ENCODE measurements around the gene STARD5. TPM values are rescaled to one million over a fixed set of nuclear protein-coding genes. Genes with fewer than 3 reads are reported as not detected.

Gene STARD5
- total and polyA plus RNA-seq, 2 of the 4 experiments (the other 2 are of a cell fraction) = 5.0 to 22.8 TPM

- no CpG with 5 or more reads among the region's 6 CpGs for WGBS, 2 experiments (ENCODE audit: extremely low coverage in 2 of 2, insufficient read length in 1 of 2)
- no peaks in the 10 kb centered on the region for H3K27me3 ChIP-seq (ENCODE audit: control insufficient read depth, insufficient read depth, low read length)
- H3K9me3 ChIP-seq (ENCODE audit: control insufficient read depth, insufficient read depth, low read length) = no peaks in the 10 kb centered on the region
- H2AFZ ChIP-seq (replicated peaks; ENCODE audit: low read length, poor library complexity) = no peak overlapping the region
- H3K36me3 ChIP-seq (ENCODE audit: control insufficient read depth, insufficient read depth, low read length) = peaks cover 30% of the 10 kb centered on the region; the same call in 1 of the 2 replicates
- no peak overlapping the region for H3K18ac ChIP-seq (ENCODE audit: low read depth, low read length)
- no TSS peak for BruUV-seq (replicated peaks)
- DNase-seq (no peak), ATAC-seq (ENCODE audit: low read depth) (no peak)
- no peak overlapping the region for H3K23ac ChIP-seq (ENCODE audit: low read depth, low read length)
- H3K56ac ChIP-seq (ENCODE audit: extremely low read depth, insufficient read depth, low read length) = no peak overlapping the region
- H2AK9ac ChIP-seq (replicated peaks; ENCODE audit: low read depth, low read length, poor library complexity) = no peak overlapping the region
- H4K5ac ChIP-seq (ENCODE audit: low read depth, low read length) = no peak overlapping the region
- H2BK5ac ChIP-seq (ENCODE audit: low read depth, low read length, poor library complexity, severe bottlenecking) = no peak overlapping the region
- TF ChIP-seq POLR2A (IDR thresholded peaks at IDR 0.05; ENCODE audit: low read depth, low read length) (no peak), MAZ (IDR thresholded peaks at IDR 0.05; ENCODE audit: borderline replicate concordance, low read depth, low read length) (no peak), RFX5 (IDR thresholded peaks at IDR 0.05; ENCODE audit: low read depth, low read length) (no peak), RAD21 (IDR thresholded peaks at IDR 0.05; ENCODE audit: low read length) (no peak), CHD1 (IDR thresholded peaks at IDR 0.05; ENCODE audit: low read depth, low read length) (no peak), NFE2L2 (IDR thresholded peaks at IDR 0.05; ENCODE audit: low read depth, low read length) (no peak), MAFK (IDR thresholded peaks at IDR 0.05; ENCODE audit: low read depth, low read length) (no peak), FOS (IDR thresholded peaks at IDR 0.05; ENCODE audit: low read depth, low read length) (no peak), SMC3 (IDR thresholded peaks at IDR 0.05; ENCODE audit: low read depth, low read length) (no peak), RCOR1 (IDR thresholded peaks at IDR 0.05; ENCODE audit: insufficient replicate concordance, low read length) (no peak), USF2 (IDR thresholded peaks at IDR 0.05; ENCODE audit: low read depth, low read length) (no peak), BHLHE40 (IDR thresholded peaks at IDR 0.05; ENCODE audit: low read depth, low read length) (no peak), ELK1 (IDR thresholded peaks at IDR 0.05; ENCODE audit: borderline replicate concordance, low read depth, low read length) (no peak), MXI1 (IDR thresholded peaks at IDR 0.05; ENCODE audit: borderline replicate concordance, low read depth, low read length) (no peak), CEBPB (IDR thresholded peaks at IDR 0.05; ENCODE audit: low read depth, low read length) (no peak), CTCF (conservative IDR thresholded peaks at IDR 0.05; ENCODE audit: low read depth, low read length) (no peak)
- H3K27ac ChIP-seq (ENCODE audit: insufficient read depth, low read length) = no peak overlapping the region
- no peak overlapping the region for H4K91ac ChIP-seq (ENCODE audit: insufficient read depth, low read depth, low read length)
- no peak overlapping the region for H2BK120ac ChIP-seq (ENCODE audit: low read depth, low read length)
- no peaks in the 10 kb centered on the region; the same call in none of the 2 replicates for H3K9me1 ChIP-seq (ENCODE audit: insufficient read depth, low read length)
- H3K9ac ChIP-seq (ENCODE audit: low read depth, low read length) = no peak overlapping the region
- H3K14ac ChIP-seq (replicated peaks; ENCODE audit: low read depth, low read length) = no peak overlapping the region
- in situ Hi-C loops (cut with MboI; ENCODE audit: low sequenced_read_pairs) = no loop called here
- H3K4ac ChIP-seq (ENCODE audit: low read depth, low read length) = no peak overlapping the region
- POLR2A ChIA-PET (ENCODE audit: unreplicated experiment) = no interaction called here
- CTCF ChIA-PET = interaction anchor here (0.7 kb wide), 1 partner anchor 1249 kb away, joined by 5 read pairs; no protein-coding TSS in a partner anchor
- no peak overlapping the region for H3K4me2 ChIP-seq (ENCODE audit: low read depth, low read length)
- H3K79me1 ChIP-seq (ENCODE audit: low read depth in 1 of 2, low read length in 2 of 2) = no peaks in the 10 kb centered on the region
- H3K4me3 ChIP-seq (ENCODE audit: insufficient read depth, low read depth, low read length) = no peak overlapping the region
- intact Hi-C loops (cut with micrococcal nuclease) = no loop called here
- dilution Hi-C loops (cut with HindIII; ENCODE audit: low sequenced_read_pairs, unreplicated experiment) = no loop called here
- H4K8ac ChIP-seq (ENCODE audit: low read depth in 2 of 2, low read length in 2 of 2) = no peak overlapping the region
- no peak overlapping the region for H2BK20ac ChIP-seq (ENCODE audit: low read depth, low read length)
- no peaks in the 10 kb centered on the region for H4K20me1 ChIP-seq (ENCODE audit: insufficient read depth, low read length)
- H2AK5ac ChIP-seq (ENCODE audit: low read depth, low read length) = no peak overlapping the region
- peaks cover 2% of the 10 kb centered on the region for H3K4me1 ChIP-seq (ENCODE audit: control insufficient read depth, insufficient read depth, low read length)
- no peak overlapping the region for H2BK15ac ChIP-seq (ENCODE audit: low read depth, low read length)
Observed at GRCh38 chr15:81302701-81303109, 21.2 kb downstream of the STARD5 start.

Data from IMR-90 (cell line).